NCI-H2196 (cell line): ENCODE measurements around the gene CDK14.
"Not testable (repeated sequence)": the region's sequence is repeated elsewhere in the genome, so short reads cannot be mapped to it uniquely, and the experiment has no call there.

ENCODE experiments used
- DNase-seq: peaks from one replicate; lab custom pipeline; 2025; ENCODE audit not compliant: unreplicated experiment; lab: John Stamatoyannopoulos, UW

Gene CDK14

GRCh38 chr7:91135703-91136430 lies 539.7 kb downstream of the CDK14 start:
- DNase-seq, result no peak

DNA sequence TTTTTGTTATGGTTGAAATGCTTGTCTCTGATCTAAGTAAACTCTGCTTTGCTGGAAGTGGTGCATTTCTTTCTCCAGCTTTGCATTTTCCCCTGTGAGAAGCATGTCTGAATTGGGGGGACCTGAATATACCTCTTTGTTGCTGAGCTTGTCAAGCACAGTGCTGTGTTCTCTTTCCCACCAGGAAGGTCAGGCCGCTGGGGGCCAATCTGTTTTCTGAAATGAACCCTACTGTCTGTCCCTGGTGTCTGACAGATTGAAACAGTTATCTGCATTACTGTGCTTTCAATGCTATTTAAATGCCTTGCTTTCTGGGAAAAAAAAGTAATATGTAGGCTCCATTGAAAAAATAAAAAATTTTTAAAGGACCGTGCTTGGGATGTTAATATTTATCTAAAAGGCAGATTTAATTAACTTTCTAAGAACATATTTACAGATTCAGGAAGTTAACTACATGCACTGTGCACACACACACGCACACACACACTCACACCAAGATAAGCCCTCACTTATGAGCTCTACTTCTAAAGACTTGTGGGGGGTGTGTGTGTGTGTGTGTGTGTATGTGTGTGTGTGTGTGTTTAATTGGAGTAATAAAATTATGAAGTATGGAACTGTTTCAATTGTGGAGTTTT lies 541.1 kb downstream of the CDK14 start:
- DNase-seq, result no peak

- no peak for DNase-seq
These were observed 541.8 kb downstream of the CDK14 start for GRCh38 chr7:91137788-91138368.

- DNase-seq, result no peak
These were observed 544.2 kb downstream of the CDK14 start for GRCh38 chr7:91140286-91140685.

GRCh38 chr7:91140982-91141381 lies 544.9 kb downstream of the CDK14 start:
- no peak for DNase-seq

DNA sequence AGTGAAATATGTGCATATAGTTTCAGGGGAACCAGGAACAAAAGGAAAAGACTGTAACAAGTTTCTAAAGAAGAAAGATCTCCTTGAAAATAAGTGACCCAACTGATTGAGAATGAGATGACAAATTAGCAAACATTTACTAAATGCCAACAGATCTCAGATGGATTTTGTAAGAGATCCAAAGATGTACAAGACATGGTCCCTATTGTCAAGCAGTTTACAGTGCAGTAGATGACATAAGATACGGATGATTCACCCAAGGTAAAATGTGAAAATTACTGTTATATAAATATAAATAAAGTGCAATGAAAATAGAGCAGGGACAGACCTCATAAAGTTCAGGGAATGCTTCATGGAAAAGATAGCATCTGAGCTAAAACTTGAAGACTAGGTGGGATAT lies 546.6 kb downstream of the CDK14 start:
- no peak for DNase-seq

- no peak for DNase-seq
These were observed 553.5 kb downstream of the CDK14 start for GRCh38 chr7:91149341-91150246.

GRCh38 chr7:91151916-91152315 lies 555.8 kb downstream of the CDK14 start:
- no peak for DNase-seq

GRCh38 chr7:91156316-91157185 lies 560.4 kb downstream of the CDK14 start:
- DNase-seq, result no peak

DNA sequence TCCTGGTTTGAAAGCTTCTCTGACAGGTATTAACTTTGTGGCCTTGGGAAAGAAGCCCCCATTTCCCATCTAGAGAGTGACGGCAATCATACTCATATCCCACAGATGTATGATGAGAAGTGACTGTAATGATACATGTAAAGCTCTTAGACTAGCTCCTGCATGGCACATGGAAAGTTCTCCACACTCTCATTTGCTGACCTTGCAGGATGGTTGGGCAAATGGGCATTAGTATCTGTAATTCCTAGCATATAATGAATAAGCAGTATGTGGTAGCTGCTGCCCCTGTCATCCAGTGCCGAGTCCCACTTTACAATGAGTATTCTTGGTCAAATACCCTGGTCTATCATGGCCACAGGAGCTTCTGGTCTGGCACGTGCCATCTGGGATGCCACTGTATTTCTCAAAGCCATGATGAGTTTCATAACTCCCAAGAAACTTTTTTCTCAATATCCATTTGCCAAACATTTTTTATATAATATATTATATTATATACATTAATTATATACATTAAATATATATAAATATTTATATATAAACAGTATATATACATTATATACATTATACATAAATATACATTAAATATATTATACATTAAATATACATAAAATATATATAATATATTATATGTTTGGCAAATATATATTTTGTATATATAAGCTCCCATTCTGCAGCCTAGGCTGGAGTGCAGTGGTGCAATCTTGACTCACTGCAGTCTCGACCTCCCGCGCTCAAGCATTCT lies 561.6 kb downstream of the CDK14 start:
- no peak for DNase-seq

DNA sequence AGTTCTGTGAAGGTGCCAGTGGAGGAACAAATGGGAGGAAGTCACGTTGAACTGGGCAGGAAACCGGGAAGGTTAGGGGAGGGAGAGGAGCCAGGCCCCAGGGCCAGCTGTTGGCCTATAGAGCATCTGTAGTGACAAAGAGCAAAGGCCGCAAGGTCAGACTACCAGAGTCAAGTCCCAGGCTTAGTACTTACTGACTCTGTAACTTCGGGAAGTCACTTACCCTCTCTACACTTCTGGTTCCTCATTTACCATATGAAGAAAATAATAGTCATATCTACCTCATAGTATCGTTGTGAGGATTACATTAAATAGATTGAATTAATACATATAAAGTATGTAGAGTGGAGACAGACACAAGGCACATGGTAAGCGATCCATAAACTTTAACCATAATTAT lies 566.3 kb downstream of the CDK14 start:
- no peak for DNase-seq

GRCh38 chr7:91164506-91164905 lies 568.4 kb downstream of the CDK14 start:
- no peak for DNase-seq

- DNase-seq, result no peak
These were observed 569.1 kb downstream of the CDK14 start for GRCh38 chr7:91165006-91165845.

DNA sequence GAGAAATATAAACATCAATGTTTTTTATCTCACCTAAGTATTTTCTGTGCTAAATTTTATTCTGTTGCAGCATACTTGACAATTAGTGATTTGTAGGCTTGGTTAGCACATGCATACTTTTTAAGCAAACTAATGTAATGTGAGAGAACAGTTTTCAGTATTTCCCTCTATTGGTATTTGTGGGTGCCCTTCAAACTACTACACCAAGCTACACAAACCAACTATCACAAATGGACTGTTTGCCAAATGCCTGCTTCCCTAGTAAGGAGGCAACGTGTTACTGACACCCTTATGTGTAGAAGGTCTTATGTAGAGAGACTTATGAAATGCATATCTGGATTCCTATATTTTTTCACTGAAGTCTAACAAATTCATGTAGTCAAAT lies 569.7 kb downstream of the CDK14 start:
- no peak for DNase-seq

- DNase-seq, result no peak
These were observed 573.0 kb downstream of the CDK14 start for GRCh38 chr7:91168871-91169829.

DNA sequence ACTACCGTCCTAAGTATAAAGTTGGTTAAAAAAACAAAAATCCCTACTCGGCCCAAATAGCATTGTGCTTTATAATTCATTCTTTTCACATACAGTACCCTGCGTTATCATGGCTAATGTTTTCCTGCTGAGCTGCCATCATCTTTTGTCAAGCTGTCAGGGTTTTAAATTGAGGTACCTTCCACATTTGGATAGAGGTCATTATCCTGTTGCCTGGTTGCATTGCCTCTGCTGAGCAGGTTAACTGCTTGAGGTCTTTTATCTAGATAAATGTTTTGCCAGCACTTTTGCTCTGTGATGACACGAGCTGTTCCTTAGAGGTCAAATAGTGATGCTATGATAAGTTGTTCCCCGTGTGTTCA lies 573.7 kb downstream of the CDK14 start:
- DNase-seq, result no peak

DNA sequence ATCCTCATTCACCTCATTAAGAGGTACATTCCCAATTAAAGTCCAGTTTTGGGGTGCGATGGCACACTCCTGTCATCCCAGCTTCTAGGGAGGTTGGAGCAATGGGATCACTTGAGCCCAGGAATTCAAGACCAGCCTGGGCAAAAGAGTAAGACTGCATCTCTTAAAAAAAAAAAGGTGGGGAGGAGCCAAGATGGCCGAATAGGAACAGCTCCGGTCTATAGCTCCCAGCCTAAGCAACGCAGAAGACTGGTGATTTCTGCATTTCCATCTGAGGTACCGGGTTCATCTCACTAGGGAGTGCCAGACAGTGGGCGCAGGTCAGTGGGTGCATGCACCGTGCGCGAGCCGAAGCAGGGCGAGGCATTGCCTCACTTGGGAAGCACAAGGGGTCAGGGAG lies 577.1 kb downstream of the CDK14 start:
- DNase-seq, result not testable (repeated sequence)

- no peak for DNase-seq
These were observed 584.6 kb downstream of the CDK14 start for GRCh38 chr7:91180746-91181145.
